Tibial nerve (tissue), 4 donors: Measurements from ENCODE around the gene CNEP1R1. TPM values are rescaled to one million over a fixed set of nuclear protein-coding genes. Genes with fewer than 3 reads are reported as not detected.
A peak's percentile ranks its signal among the peaks of the same experiment; 100 is the strongest.

Experiments
- DNase-seq, 2 donors: peaks; one replicate each; pipeline ENCODE4 v3.0.0-alpha.2; 2019; ENCODE audit warnings: low spot score in 2 of 2
- H3K27ac ChIP-seq, 4 donors: fragments of 200-600 bp; sonication (generic) in 3 of 4; one replicate each; pipeline ENCODE4 v1.5.1; 2017 to 2019; ENCODE audit warnings: mild to moderate bottlenecking in 1 of 4
- H3K27me3 ChIP-seq, 2 donors: fragments of 200-600 bp; sonication (generic) in 1 of 2; one replicate each; pipeline versions ENCODE4 v1.5.1 to v1.6.0; 2017 to 2019
- H3K36me3 ChIP-seq, 3 donors: fragments of 200-600 bp; sonication (generic); one replicate each; pipeline ENCODE4 v1.5.1; 2018 to 2019
- H3K4me1 ChIP-seq, 4 donors: fragments of 200-600 bp; sonication (generic) in 3 of 4; one replicate each; pipeline ENCODE4 v1.5.1; 2017 to 2019
- H3K4me3 ChIP-seq, 4 donors: fragments of 200-600 bp; sonication (generic) in 3 of 4; one replicate each; pipeline ENCODE4 v1.5.1; 2017 to 2019; ENCODE audit warnings: mild to moderate bottlenecking in 1 of 4, moderate library complexity in 1 of 4
- H3K9me3 ChIP-seq, 4 donors: fragments of 200-600 bp; sonication (generic) in 3 of 4; one replicate each; pipeline ENCODE4 v1.5.1; 2017 to 2019
- CTCF ChIP-seq, 5 experiments: fragments of 200-600 bp in 3 of 5; fragments of 450-650 bp in 2 of 5; sonication (generic) in 3 of 5; IDR thresholded peaks; one replicate each; pipeline ENCODE4 v1.5.1; 2016 to 2019; ENCODE audit warnings: antibody characterized with exemption in 5 of 5, mild to moderate bottlenecking in 3 of 5, moderate library complexity in 2 of 5
- EP300 ChIP-seq, 2 donors: sonication (generic); formaldehyde crosslinking; IDR thresholded peaks; one replicate each; pipeline ENCODE4 v1.6.1; 2017; ENCODE audit warnings: antibody characterized with exemption in 2 of 2, mild to moderate bottlenecking in 1 of 2
- POLR2A ChIP-seq, 2 donors: fragments of 450-650 bp; IDR thresholded peaks; one replicate each; pipeline ENCODE4 v1.6.1; 2017; ENCODE audit warnings: antibody characterized with exemption in 2 of 2, mild to moderate bottlenecking in 2 of 2, moderate library complexity in 2 of 2
- WGBS, 2 donors: methylation state at CpG; one replicate each; pipeline ENCODE4 v1.1.5; 2018; 5-methylcytosine and 5-hydroxymethylcytosine counted together
- total RNA-seq, 4 donors: library from RNA; depleted of rRNA; stranded (reverse); fragments of >200 nt; gene quantifications; one replicate each; pipeline ENCODE4 v1.1.0, GENCODE V29; 2016

CNEP1R1 gene
- total RNA-seq, 4 donors from 2014 or later = 5.3 to 23.2 (median 10.2) TPM

GRCh38 chr16:50023641-50024040, 1.4 kb upstream of the CNEP1R1 start:
- peaks cover 0 to 34% (median 9%) of the 10 kb centered on the region in 4 donors for H3K4me1 ChIP-seq
- no peaks in the 10 kb centered on the region for H3K9me3 ChIP-seq
- TF ChIP-seq CTCF (IDR thresholded peaks at IDR 0.05) = no peak
- no peak for TF ChIP-seq POLR2A (IDR thresholded peaks at IDR 0.05)
- no peak for TF ChIP-seq EP300 (IDR thresholded peaks at IDR 0.05)
- WGBS, 2 donors = 23 to 28% methylated on average over 4 of the region's 4 CpGs
- no peak overlapping the region for H3K4me3 ChIP-seq
- H3K27me3 ChIP-seq = no peaks in the 10 kb centered on the region
- H3K36me3 ChIP-seq = no peaks in the 10 kb centered on the region
- no peak overlapping the region for H3K27ac ChIP-seq
- DNase-seq = no peak

GRCh38 chr16:50024207-50024606, 818 bp upstream of the CNEP1R1 start:
- Histone ChIP-seq H3K27me3 (no peaks in the 10 kb centered on the region), H3K36me3 (no peaks in the 10 kb centered on the region), H3K27ac (peak overlapping the region in 1 of 4 donors; percentile 30), H3K9me3 (no peaks in the 10 kb centered on the region), H3K4me3 (no peak overlapping the region), H3K4me1 (peaks cover 0 to 35% (median 9%) of the 10 kb centered on the region in 4 donors)
- no peak for TF ChIP-seq EP300 (IDR thresholded peaks at IDR 0.05)
- TF ChIP-seq POLR2A (IDR thresholded peaks at IDR 0.05) = no peak
- TF ChIP-seq CTCF (IDR thresholded peaks at IDR 0.05) = no peak
- WGBS, 2 donors = 61 to 69% methylated on average over 11 of the region's 11 CpGs
- no peak for DNase-seq

GRCh38 chr16:50025537-50025931, 509 bp downstream of the CNEP1R1 start:
- DNase-seq = no peak
- Histone ChIP-seq H3K36me3 (peaks cover 0 to 10% (median 0%) of the 10 kb centered on the region in 3 donors), H3K27me3 (no peaks in the 10 kb centered on the region), H3K9me3 (no peaks in the 10 kb centered on the region), H3K27ac (peak overlapping the region; percentile 78 to 88 (median 82)), H3K4me1 (peaks cover 0 to 35% (median 9%) of the 10 kb centered on the region in 4 donors), H3K4me3 (peak overlapping the region; percentile 88 to 100 (median 98))
- TF ChIP-seq EP300 (IDR thresholded peaks at IDR 0.05) (no peak), CTCF (IDR thresholded peaks at IDR 0.05) (no peak), POLR2A (IDR thresholded peaks at IDR 0.05) (no peak)
- 1% methylated on average over 17 of the region's 17 CpGs for WGBS, 2 donors

- 95 to 96% methylated on average over 5 of the region's 5 CpGs for WGBS, 2 donors
- Histone ChIP-seq H3K27me3 (no peaks in the 10 kb centered on the region), H3K4me3 (no peak overlapping the region), H3K27ac (no peak overlapping the region), H3K9me3 (no peaks in the 10 kb centered on the region), H3K36me3 (peaks cover 0 to 24% (median 0%) of the 10 kb centered on the region in 3 donors), H3K4me1 (peaks cover 0 to 35% (median 9%) of the 10 kb centered on the region in 4 donors)
- DNase-seq = no peak
- TF ChIP-seq POLR2A (IDR thresholded peaks at IDR 0.05) (no peak), EP300 (IDR thresholded peaks at IDR 0.05) (no peak), CTCF (IDR thresholded peaks at IDR 0.05) (no peak)
Observed at GRCh38 chr16:50027829-50028228, 2.8 kb downstream of the CNEP1R1 start.

- no peak overlapping the region for H3K4me3 ChIP-seq
- H3K36me3 ChIP-seq = peaks cover 0 to 56% (median 0%) of the 10 kb centered on the region in 3 donors
Observed at GRCh38 chr16:50035468-50035992, 10.5 kb downstream of the CNEP1R1 start.

More at GRCh38 chr16:50035468-50035992, 10.5 kb downstream of the CNEP1R1 start:
- Histone ChIP-seq H3K27ac (no peak overlapping the region), H3K4me1 (no peaks in the 10 kb centered on the region), H3K27me3 (no peaks in the 10 kb centered on the region), H3K9me3 (no peaks in the 10 kb centered on the region)
- WGBS, 2 donors = 69 to 72% methylated on average over 3 of the region's 3 CpGs
- DNase-seq = no peak
- TF ChIP-seq EP300 (IDR thresholded peaks at IDR 0.05) (no peak), CTCF (IDR thresholded peaks at IDR 0.05) (no peak), POLR2A (IDR thresholded peaks at IDR 0.05) (no peak)
